ENCODE results near the gene CFAP43. TPM values are rescaled to one million over a fixed set of nuclear protein-coding genes. Genes with fewer than 3 reads are reported as not detected.

The CFAP43 gene
- total and polyA plus RNA-seq, 9 of the 15 experiments (the other 6 are each of a cell fraction or from before 2014, with no cell fraction given), result 0.07 to 0.86 (median 0.11) TPM; not detected in 1

GRCh38 chr10:104121485-104122224, 110.5 kb downstream of the CFAP43 start, which contains the start of gene SFR1 (continued):
- TF ChIP-seq TEAD2 (tag; IDR thresholded peaks at IDR 0.05) (no peak), MLLT1 (IDR thresholded peaks at IDR 0.05) (0 out of 4 replicates have a peak, but pooled peaks of 1 of the 2 experiments have one; percentile 27), NR3C1 (CRISPR knock-in tag; IDR thresholded peaks at IDR 0.05) (no peak), PHTF2 (CRISPR knock-in tag; IDR thresholded peaks at IDR 0.05) (no peak), ZNF124 (CRISPR knock-in tag; IDR thresholded peaks at IDR 0.05) (no peak), XRCC5 (IDR thresholded peaks at IDR 0.05; ENCODE audit: low read depth, low read length) (no peak), U2AF2 (optimal IDR thresholded peaks at IDR 0.05; ENCODE audit: low read depth, low read length) (no peak), KDM5B (IDR thresholded peaks at IDR 0.05; ENCODE audit: insufficient replicate concordance, low read depth, low read length) (peak; percentile 72), FIP1L1 (IDR thresholded peaks at IDR 0.05; ENCODE audit: low read depth, low read length, poor library complexity, severe bottlenecking) (no peak), PRDM10 (IDR thresholded peaks at IDR 0.05; ENCODE audit: partially characterized antibody) (peak; percentile 5), SMARCA5 (IDR thresholded peaks at IDR 0.05) (no peak), AFF4 (CRISPR knock-in tag; IDR thresholded peaks at IDR 0.05) (peak; percentile 79; the same call in 1 of the 2 replicates), E2F3 (CRISPR knock-in tag; IDR thresholded peaks at IDR 0.05) (no peak), WHSC1 (IDR thresholded peaks at IDR 0.05; ENCODE audit: low read length) (no peak), ZNF133 (CRISPR knock-in tag; IDR thresholded peaks at IDR 0.05) (no peak)
- TF ChIP-seq, protein P1, sequence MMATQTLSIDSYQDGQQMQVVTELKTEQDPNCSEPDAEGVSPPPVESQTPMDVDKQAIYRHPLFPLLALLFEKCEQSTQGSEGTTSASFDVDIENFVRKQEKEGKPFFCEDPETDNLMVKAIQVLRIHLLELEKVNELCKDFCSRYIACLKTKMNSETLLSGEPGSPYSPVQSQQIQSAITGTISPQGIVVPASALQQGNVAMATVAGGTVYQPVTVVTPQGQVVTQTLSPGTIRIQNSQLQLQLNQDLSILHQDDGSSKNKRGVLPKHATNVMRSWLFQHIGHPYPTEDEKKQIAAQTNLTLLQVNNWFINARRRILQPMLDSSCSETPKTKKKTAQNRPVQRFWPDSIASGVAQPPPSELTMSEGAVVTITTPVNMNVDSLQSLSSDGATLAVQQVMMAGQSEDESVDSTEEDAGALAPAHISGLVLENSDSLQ (IDR thresholded peaks at IDR 0.05), result peak; percentile 97
